IPS-NIHi7 (cell line): ENCODE measurements around the gene ARFGAP2.

Experiments
- DNase-seq: peaks from one replicate; pipeline ENCODE4 v3.0.0; 2012; ENCODE audit warnings: mixed read lengths; ENCODE audit errors: extremely low spot score

The ARFGAP2 gene

GRCh38 chr11:47171061-47171838, 5.4 kb downstream of the ARFGAP2 start:
- DNase-seq: no peak

GRCh38 chr11:47166368-47166767, 10.3 kb downstream of the ARFGAP2 start:
- DNase-seq: no peak

GRCh38 chr11:47165253-47165840, 11.3 kb downstream of the ARFGAP2 start:
- DNase-seq: no peak

GRCh38 chr11:47164321-47164720, 12.4 kb downstream of the ARFGAP2 start:
- DNase-seq: no peak

- DNase-seq: no peak
Observed at GRCh38 chr11:47163898-47164297, 12.8 kb downstream of the ARFGAP2 start.

GRCh38 chr11:47163193-47163592, 13.5 kb downstream of the ARFGAP2 start:
- DNase-seq: no peak

- DNase-seq: no peak
Observed at GRCh38 chr11:47162426-47162825, 14.3 kb downstream of the ARFGAP2 start.

GRCh38 chr11:47161890-47162289, 14.8 kb downstream of the ARFGAP2 start:
- DNase-seq: no peak

GRCh38 chr11:47161134-47161854, 15.4 kb downstream of the ARFGAP2 start:
- DNase-seq: peak; percentile 94

GRCh38 chr11:47160753-47161133, 15.9 kb downstream of the ARFGAP2 start:
- DNase-seq: no peak

GRCh38 chr11:47158242-47158641, 18.4 kb downstream of the ARFGAP2 start:
- no peak for DNase-seq

GRCh38 chr11:47157805-47158204, 18.9 kb downstream of the ARFGAP2 start:
- no peak for DNase-seq

GRCh38 chr11:47156951-47157350, 19.7 kb downstream of the ARFGAP2 start:
- no peak for DNase-seq

- no peak for DNase-seq
Observed at GRCh38 chr11:47156333-47156732, 20.3 kb downstream of the ARFGAP2 start.

GRCh38 chr11:47155879-47156278, 20.8 kb downstream of the ARFGAP2 start:
- no peak for DNase-seq

GRCh38 chr11:47154616-47155570, 21.8 kb downstream of the ARFGAP2 start:
- DNase-seq: no peak

GRCh38 chr11:47152953-47153950, 23.4 kb downstream of the ARFGAP2 start:
- peak; percentile 93 for DNase-seq

GRCh38 chr11:47152126-47152952, 24.3 kb downstream of the ARFGAP2 start:
- DNase-seq: no peak

GRCh38 chr11:47149782-47150181, 26.9 kb downstream of the ARFGAP2 start:
- DNase-seq: no peak
